B cell (primary cell): Measurements from ENCODE around the gene MOSPD2.

Experiments used
- CTCF ChIP-seq: fragments of 200-600 bp; IDR thresholded peaks from one replicate; pipeline ENCODE4 v1.8.0; 2022; ENCODE audit warnings: antibody characterized with exemption, mild to moderate bottlenecking
- EZH2 ChIP-seq: IDR thresholded peaks from 2 replicates; pipeline ENCODE4 v1.6.1; 2012; ENCODE audit warnings: borderline replicate concordance, low read depth, mild to moderate bottlenecking, moderate library complexity, low read length; ENCODE audit not compliant: insufficient read depth, poor library complexity, severe bottlenecking

- no peak for TF ChIP-seq CTCF
- TF ChIP-seq EZH2: no peak
Observed at GRCh38 chrX:14872355-14872754, 866 bp upstream of the MOSPD2 start.
